ENCODE results near the gene C4orf50. TPM values are rescaled to one million over a fixed set of nuclear protein-coding genes. Genes with fewer than 3 reads are reported as not detected.

C4orf50 gene
- total RNA-seq, 2 donors from 2014 or later = 0.34 to 2.1 TPM

DNA sequence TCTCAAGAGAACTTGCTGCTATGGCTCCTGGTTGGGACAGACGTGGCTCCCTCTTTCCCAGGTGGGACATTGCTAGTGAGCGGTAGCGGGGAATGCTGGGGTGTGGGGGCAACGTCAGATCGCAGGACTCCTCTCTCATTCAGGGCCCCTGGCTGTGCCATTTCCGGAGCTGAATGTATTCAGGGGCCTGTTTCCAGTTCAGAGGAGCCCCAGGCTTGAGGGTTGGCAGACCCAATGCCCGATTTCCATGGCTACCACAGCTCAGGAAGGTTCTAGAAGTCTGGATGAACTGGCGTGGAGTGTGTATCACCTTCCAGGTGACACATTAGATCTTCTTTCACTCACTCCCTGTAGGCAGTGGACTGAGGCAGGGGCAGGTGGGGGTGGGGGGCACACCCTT, 99.2 kb downstream of the C4orf50 start:
- Mint-ChIP-seq H3K4me3 (no peak overlapping the region), H3K27me3 (peaks cover 24% of the 10 kb centered on the region), H3K4me1 (no peaks in the 10 kb centered on the region)

GRCh38 chr4:5918331-5918985, 99.8 kb downstream of the C4orf50 start:
- Mint-ChIP-seq H3K36me3 (ENCODE audit: low read depth) (no peaks in the 10 kb centered on the region), H3K4me1 (no peaks in the 10 kb centered on the region), H3K27me3 (peaks cover 24% of the 10 kb centered on the region), H3K9me3 (no peaks in the 10 kb centered on the region), H3K4me3 (no peak overlapping the region), H3K27ac (no peak overlapping the region)
- ATAC-seq (replicated peaks) = no peak

More for the DNA sequence above, 99.2 kb downstream of the C4orf50 start:
- Mint-ChIP-seq H3K36me3 (ENCODE audit: low read depth) (no peaks in the 10 kb centered on the region), H3K27ac (no peak overlapping the region), H3K9me3 (no peaks in the 10 kb centered on the region)
- ATAC-seq (replicated peaks) = no peak

DNA sequence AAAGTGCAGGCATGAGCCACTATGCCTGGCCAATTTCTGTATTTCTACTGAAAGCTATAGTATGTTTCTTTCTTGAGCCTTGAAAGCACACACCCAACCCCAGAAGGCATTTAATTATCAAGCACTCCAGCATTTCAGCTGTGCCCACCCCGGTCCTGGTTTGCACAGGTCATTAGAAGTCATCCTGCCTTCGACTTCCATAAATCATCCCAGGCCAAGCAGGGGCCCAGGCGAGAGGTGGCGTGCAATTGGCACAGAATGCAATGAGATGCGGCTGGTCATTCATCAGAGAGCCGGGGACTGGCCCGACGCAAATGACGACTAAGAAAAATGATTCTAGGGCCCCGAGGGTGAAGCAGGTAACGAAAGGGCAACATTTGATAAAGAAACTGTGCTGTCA, 100.6 kb downstream of the C4orf50 start:
- no peaks in the 10 kb centered on the region for H3K36me3 Mint-ChIP-seq (ENCODE audit: low read depth)
- H3K9me3 Mint-ChIP-seq = no peaks in the 10 kb centered on the region
- peaks cover 20% of the 10 kb centered on the region for H3K27me3 Mint-ChIP-seq
- H3K27ac Mint-ChIP-seq = no peak overlapping the region
- ATAC-seq (replicated peaks) = no peak
- no peaks in the 10 kb centered on the region for H3K4me1 Mint-ChIP-seq
- H3K4me3 Mint-ChIP-seq = no peak overlapping the region

- H3K27me3 Mint-ChIP-seq = peaks cover 18% of the 10 kb centered on the region
- H3K36me3 Mint-ChIP-seq (ENCODE audit: low read depth) = no peaks in the 10 kb centered on the region
- peaks cover 6% of the 10 kb centered on the region for H3K9me3 Mint-ChIP-seq
- H3K27ac Mint-ChIP-seq = no peak overlapping the region
- no peak for ATAC-seq (replicated peaks)
- H3K4me1 Mint-ChIP-seq = no peaks in the 10 kb centered on the region
- no peak overlapping the region for H3K4me3 Mint-ChIP-seq
Observed at GRCh38 chr4:5916229-5916628, 102.0 kb downstream of the C4orf50 start.

GRCh38 chr4:5913454-5913853, 104.8 kb downstream of the C4orf50 start:
- no peak overlapping the region for H3K27ac Mint-ChIP-seq
- H3K36me3 Mint-ChIP-seq (ENCODE audit: low read depth) = no peaks in the 10 kb centered on the region
- H3K9me3 Mint-ChIP-seq = peaks cover 6% of the 10 kb centered on the region
- H3K4me1 Mint-ChIP-seq = no peaks in the 10 kb centered on the region
- no peak for ATAC-seq (replicated peaks)
- no peak overlapping the region for H3K4me3 Mint-ChIP-seq
- H3K27me3 Mint-ChIP-seq = peaks cover 13% of the 10 kb centered on the region

GRCh38 chr4:5912614-5913019, 105.6 kb downstream of the C4orf50 start:
- no peak for ATAC-seq (replicated peaks)

DNA sequence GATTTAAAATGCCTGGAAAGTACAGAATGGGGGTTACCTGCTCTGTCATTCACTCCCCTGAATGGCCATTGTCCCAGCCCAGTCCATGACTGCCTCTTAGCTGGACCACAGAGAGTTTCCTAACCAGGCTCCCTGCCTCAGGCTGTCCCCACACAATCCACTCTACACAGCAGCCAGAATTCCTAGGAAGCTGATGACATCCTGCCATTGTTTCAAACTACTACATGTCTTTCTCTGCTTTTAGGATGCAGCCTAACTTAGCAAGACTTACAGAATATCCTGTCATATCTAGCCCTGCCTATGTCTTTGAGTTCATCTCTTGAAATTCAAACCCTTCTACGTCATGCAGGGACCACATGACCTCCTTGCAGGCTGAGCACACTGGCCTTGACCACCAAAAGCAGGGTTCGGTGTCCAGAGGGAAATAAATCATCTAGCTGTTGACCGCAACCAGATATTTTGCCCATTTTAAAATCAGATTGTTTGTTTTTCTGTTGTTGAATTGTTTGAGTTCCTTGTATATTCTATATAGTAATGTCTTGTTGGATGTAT, 109.3 kb downstream of the C4orf50 start:
- H3K27me3 Mint-ChIP-seq = peaks cover 20% of the 10 kb centered on the region
- no peaks in the 10 kb centered on the region for H3K36me3 Mint-ChIP-seq (ENCODE audit: low read depth)
- H3K4me1 Mint-ChIP-seq = no peaks in the 10 kb centered on the region
- H3K27ac Mint-ChIP-seq = no peak overlapping the region
- no peak overlapping the region for H3K4me3 Mint-ChIP-seq
- no peak for ATAC-seq (replicated peaks)
- H3K9me3 Mint-ChIP-seq = peaks cover 17% of the 10 kb centered on the region

More at GRCh38 chr4:5912614-5913019, 105.6 kb downstream of the C4orf50 start:
- no peaks in the 10 kb centered on the region for H3K4me1 Mint-ChIP-seq
- H3K27ac Mint-ChIP-seq = no peak overlapping the region
- peaks cover 7% of the 10 kb centered on the region for H3K9me3 Mint-ChIP-seq
- H3K36me3 Mint-ChIP-seq (ENCODE audit: low read depth) = no peaks in the 10 kb centered on the region
- H3K4me3 Mint-ChIP-seq = no peak overlapping the region
- peaks cover 13% of the 10 kb centered on the region for H3K27me3 Mint-ChIP-seq

DNA sequence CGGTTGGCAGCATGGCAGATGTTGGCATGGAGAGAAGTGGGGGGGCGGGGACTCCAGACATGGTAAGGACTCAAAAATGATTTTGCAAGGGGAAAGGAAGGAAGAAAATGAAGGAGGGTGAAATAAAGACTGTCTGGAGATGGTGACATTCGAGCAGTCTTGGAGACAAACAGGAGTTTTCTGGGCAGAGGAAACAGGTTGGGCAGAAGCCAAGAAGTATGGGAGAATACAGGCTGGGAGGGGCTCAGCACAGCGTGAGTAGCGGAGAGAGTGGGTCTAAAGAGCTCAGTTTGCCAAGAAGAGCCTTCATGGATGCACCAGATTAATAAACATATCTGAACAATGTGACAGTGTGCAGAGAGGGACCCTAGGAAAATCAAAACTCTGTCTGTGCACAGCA, 112.0 kb downstream of the C4orf50 start:
- H3K27me3 Mint-ChIP-seq = peaks cover 35% of the 10 kb centered on the region
- peaks cover 11% of the 10 kb centered on the region for H3K9me3 Mint-ChIP-seq
- H3K4me1 Mint-ChIP-seq = no peaks in the 10 kb centered on the region
- H3K36me3 Mint-ChIP-seq (ENCODE audit: low read depth) = no peaks in the 10 kb centered on the region
- H3K27ac Mint-ChIP-seq = no peak overlapping the region
- no peak overlapping the region for H3K4me3 Mint-ChIP-seq
- ATAC-seq (replicated peaks) = no peak

DNA sequence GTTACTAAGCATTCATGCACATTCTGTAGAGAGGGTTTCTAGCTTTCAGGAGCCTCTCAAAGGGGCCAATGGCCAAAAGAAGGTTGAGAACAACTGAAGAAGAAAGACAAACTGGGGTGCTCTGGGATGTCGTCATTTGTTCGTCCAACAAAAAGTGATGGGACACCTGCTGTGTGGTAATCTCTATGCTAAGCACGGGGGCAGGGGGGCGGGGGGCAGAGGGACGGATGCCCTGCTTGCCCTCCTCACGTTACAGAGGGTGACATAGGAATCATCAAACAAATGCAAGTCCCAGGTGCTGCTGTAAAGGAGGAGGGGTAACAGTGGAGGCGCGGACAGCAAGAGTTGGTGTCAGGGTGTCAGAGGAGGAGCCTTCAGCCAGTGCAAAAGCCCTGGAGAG, 112.5 kb downstream of the C4orf50 start:
- Mint-ChIP-seq H3K27ac (no peak overlapping the region), H3K4me1 (no peaks in the 10 kb centered on the region), H3K9me3 (peaks cover 11% of the 10 kb centered on the region), H3K4me3 (no peak overlapping the region), H3K27me3 (peaks cover 36% of the 10 kb centered on the region), H3K36me3 (ENCODE audit: low read depth) (no peaks in the 10 kb centered on the region)
- ATAC-seq (replicated peaks) = no peak

DNA sequence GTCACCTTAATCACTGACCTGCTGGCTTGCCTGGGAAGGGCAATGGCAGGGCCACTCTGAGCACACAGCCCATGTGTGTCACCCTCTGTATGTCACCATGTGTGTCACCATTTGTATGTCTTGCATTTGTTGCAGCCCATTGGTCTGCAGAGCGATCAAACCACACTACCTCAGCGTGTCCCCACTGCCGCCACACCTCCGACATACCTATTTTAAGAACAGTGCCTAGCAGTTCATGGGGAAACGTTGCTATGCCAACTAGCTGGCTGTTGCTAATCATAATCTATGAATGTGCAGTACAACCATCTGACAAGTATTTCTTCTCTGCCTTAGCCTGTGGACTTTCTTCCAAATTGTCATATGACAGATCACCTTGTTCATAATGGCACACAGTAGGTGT, 117.4 kb downstream of the C4orf50 start:
- Mint-ChIP-seq H3K4me1 (no peaks in the 10 kb centered on the region), H3K27ac (no peak overlapping the region), H3K9me3 (peaks cover 6% of the 10 kb centered on the region), H3K4me3 (no peak overlapping the region), H3K36me3 (ENCODE audit: low read depth) (no peaks in the 10 kb centered on the region), H3K27me3 (peaks cover 31% of the 10 kb centered on the region)
- no peak for ATAC-seq (replicated peaks)

GRCh38 chr4:5899881-5900280, 118.3 kb downstream of the C4orf50 start:
- no peak for ATAC-seq (replicated peaks)
- H3K27me3 Mint-ChIP-seq = peaks cover 28% of the 10 kb centered on the region
- no peaks in the 10 kb centered on the region for H3K4me1 Mint-ChIP-seq
- peaks cover 5% of the 10 kb centered on the region for H3K9me3 Mint-ChIP-seq
- no peak overlapping the region for H3K4me3 Mint-ChIP-seq
- no peaks in the 10 kb centered on the region for H3K36me3 Mint-ChIP-seq (ENCODE audit: low read depth)
- H3K27ac Mint-ChIP-seq = no peak overlapping the region

DNA sequence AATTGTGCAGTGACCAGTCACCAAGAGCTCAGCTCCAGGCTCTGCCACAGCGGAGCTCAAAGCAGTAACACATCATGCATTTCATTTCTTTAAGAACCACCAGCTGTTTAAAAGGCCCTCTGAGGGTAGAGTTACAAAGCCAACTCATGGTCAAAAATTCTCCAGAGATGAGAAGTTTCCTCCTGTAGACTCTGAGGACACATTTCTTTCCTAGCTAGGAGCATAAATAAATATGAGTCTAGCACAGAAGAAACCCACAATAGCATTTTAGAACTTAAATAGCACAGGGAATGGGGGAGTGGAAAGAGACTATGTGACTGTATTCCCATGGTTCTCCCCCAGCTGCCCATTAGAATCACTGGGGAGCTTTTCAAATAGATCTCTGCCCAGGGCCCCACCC, 118.8 kb downstream of the C4orf50 start:
- peaks cover 26% of the 10 kb centered on the region for H3K27me3 Mint-ChIP-seq
- H3K4me3 Mint-ChIP-seq = no peak overlapping the region
- no peaks in the 10 kb centered on the region for H3K4me1 Mint-ChIP-seq
- H3K36me3 Mint-ChIP-seq (ENCODE audit: low read depth) = no peaks in the 10 kb centered on the region
- H3K9me3 Mint-ChIP-seq = peaks cover 5% of the 10 kb centered on the region
- no peak overlapping the region for H3K27ac Mint-ChIP-seq
- no peak for ATAC-seq (replicated peaks)

DNA sequence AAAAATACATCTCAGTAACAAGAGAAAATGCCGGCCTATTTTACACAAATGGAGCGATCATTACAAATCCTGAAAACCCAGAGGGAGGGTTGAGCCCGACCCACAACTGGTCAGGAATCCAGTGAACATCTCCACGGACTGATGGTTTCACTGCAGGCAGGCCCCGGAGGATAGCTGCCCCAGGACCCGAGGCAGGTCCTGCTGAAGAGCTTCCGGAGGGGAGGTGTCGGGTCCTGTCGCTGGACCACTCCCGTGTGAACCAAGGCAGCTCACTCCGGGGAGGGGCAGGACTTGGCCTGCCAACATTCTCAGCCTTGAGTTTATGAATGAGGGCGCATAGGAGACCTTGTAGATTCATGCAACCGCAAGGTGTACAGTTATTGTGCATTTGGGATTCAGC, 120.6 kb downstream of the C4orf50 start:
- H3K4me1 Mint-ChIP-seq = no peaks in the 10 kb centered on the region
- no peaks in the 10 kb centered on the region for H3K36me3 Mint-ChIP-seq (ENCODE audit: low read depth)
- no peak overlapping the region for H3K27ac Mint-ChIP-seq
- H3K4me3 Mint-ChIP-seq = no peak overlapping the region
- H3K9me3 Mint-ChIP-seq = peaks cover 5% of the 10 kb centered on the region
- no peak for ATAC-seq (replicated peaks)
- peaks cover 34% of the 10 kb centered on the region for H3K27me3 Mint-ChIP-seq

DNA sequence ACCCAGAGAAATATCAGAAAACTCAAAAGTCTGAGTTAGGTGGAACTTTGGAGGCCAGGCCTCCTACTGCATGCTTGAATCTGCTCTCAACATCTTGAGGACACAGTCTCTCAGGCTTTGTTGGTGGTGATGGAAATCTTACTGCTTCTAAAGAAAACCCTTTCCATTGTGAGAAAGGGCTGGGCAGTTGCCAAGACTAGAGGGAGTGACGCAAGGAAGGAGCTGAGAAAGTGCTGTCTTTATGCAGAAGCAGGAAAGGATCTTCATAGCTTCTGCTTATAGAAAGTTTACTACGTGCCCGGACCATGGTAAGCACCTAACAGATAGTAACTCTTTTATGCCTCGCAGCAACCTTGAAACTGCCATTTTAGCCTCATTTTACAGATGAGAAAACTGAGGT, 122.9 kb downstream of the C4orf50 start:
- no peak overlapping the region for H3K4me3 Mint-ChIP-seq
- H3K27ac Mint-ChIP-seq = no peak overlapping the region
- peaks cover 5% of the 10 kb centered on the region for H3K9me3 Mint-ChIP-seq
- H3K4me1 Mint-ChIP-seq = no peaks in the 10 kb centered on the region
- ATAC-seq (replicated peaks) = no peak
- peaks cover 33% of the 10 kb centered on the region for H3K27me3 Mint-ChIP-seq
- peaks cover 5% of the 10 kb centered on the region for H3K36me3 Mint-ChIP-seq (ENCODE audit: low read depth)

- peaks cover 5% of the 10 kb centered on the region for H3K9me3 Mint-ChIP-seq
- H3K36me3 Mint-ChIP-seq (ENCODE audit: low read depth) = peaks cover 5% of the 10 kb centered on the region
- no peak for ATAC-seq (replicated peaks)
- H3K4me3 Mint-ChIP-seq = no peak overlapping the region
- H3K4me1 Mint-ChIP-seq = no peaks in the 10 kb centered on the region
- H3K27me3 Mint-ChIP-seq = peaks cover 40% of the 10 kb centered on the region
- no peak overlapping the region for H3K27ac Mint-ChIP-seq
Observed at GRCh38 chr4:5894266-5894665, 124.0 kb downstream of the C4orf50 start.
